GM12864 (cell line): ENCODE data around the gene IL1RL1.

Experiments
- DNase-seq: peaks from one replicate; pipeline ENCODE4 v3.0.0-alpha.2; 2011; ENCODE audit warnings: low read depth
- H3K4me3 ChIP-seq: 2 replicates; pipeline ENCODE4 v1.5.1; 2011; ENCODE audit warnings: mild to moderate bottlenecking, low read depth, low read length, control low read depth
- CTCF ChIP-seq: IDR thresholded peaks from 2 replicates; pipeline ENCODE4 v1.5.1; 2011; ENCODE audit warnings: low read depth, mild to moderate bottlenecking, moderate library complexity, low read length, control low read depth, inconsistent platforms; ENCODE audit errors: missing control alignments

IL1RL1 gene

GRCh38 chr2:102290594-102290993 lies 20.8 kb upstream of the IL1RL1 start:
- DNase-seq: no peak

GRCh38 chr2:102291319-102292075 lies 19.9 kb upstream of the IL1RL1 start:
- no peak for TF ChIP-seq CTCF
- no peak for DNase-seq
- no peak overlapping the region for H3K4me3 ChIP-seq

More at GRCh38 chr2:102290594-102290993, 20.8 kb upstream of the IL1RL1 start:
- H3K4me3 ChIP-seq: no peak overlapping the region
- no peak for TF ChIP-seq CTCF

GRCh38 chr2:102294802-102295489 lies 16.4 kb upstream of the IL1RL1 start:
- H3K4me3 ChIP-seq: no peak overlapping the region
- DNase-seq: no peak
- no peak for TF ChIP-seq CTCF

- no peak for DNase-seq
- H3K4me3 ChIP-seq: no peak overlapping the region
- TF ChIP-seq CTCF: no peak
Observed at GRCh38 chr2:102295566-102295965, 15.8 kb upstream of the IL1RL1 start.

- no peak overlapping the region for H3K4me3 ChIP-seq
- no peak for TF ChIP-seq CTCF
- DNase-seq: no peak
Observed at GRCh38 chr2:102296449-102296848, 14.9 kb upstream of the IL1RL1 start.

- DNase-seq: no peak
- no peak for TF ChIP-seq CTCF
- no peak overlapping the region for H3K4me3 ChIP-seq
Observed at GRCh38 chr2:102297891-102298290, 13.5 kb upstream of the IL1RL1 start.

- peak; percentile 33 for DNase-seq
- H3K4me3 ChIP-seq: no peak overlapping the region
- peak; percentile 69 for TF ChIP-seq CTCF
Observed at GRCh38 chr2:102301867-102302362, 9.4 kb upstream of the IL1RL1 start.
